ENCODE measurements around the gene RNASE9.
"Not testable (repeated sequence)": the region's sequence is repeated elsewhere in the genome, so short reads cannot be mapped to it uniquely, and the experiment has no call there.

RNASE9 gene

GRCh38 chr14:20515846-20516245 is 45.0 kb downstream of the RNASE9 start:
- DNase-seq = no peak

- DNase-seq = no peak
Observed at GRCh38 chr14:20512177-20512905, 48.5 kb downstream of the RNASE9 start.

DNA sequence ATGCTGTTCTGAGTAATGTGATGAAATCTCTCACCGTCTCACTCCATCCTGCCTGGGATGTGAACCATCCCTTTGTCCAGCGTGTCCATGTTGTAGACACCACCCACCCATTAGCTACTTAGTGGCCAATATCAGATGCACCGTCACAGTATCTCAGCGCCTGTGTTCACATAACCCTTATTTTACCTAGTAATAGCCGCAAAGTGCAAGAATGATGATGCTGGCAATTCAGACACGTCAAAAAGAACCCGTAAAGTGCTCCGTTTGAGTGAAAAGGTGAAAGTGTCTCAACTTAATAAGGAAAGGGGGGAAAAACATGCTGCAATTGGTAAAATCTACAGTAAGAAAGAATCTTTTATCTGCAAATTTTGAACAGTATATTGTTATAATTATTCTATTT is 52.5 kb downstream of the RNASE9 start:
- no peak for DNase-seq

DNA sequence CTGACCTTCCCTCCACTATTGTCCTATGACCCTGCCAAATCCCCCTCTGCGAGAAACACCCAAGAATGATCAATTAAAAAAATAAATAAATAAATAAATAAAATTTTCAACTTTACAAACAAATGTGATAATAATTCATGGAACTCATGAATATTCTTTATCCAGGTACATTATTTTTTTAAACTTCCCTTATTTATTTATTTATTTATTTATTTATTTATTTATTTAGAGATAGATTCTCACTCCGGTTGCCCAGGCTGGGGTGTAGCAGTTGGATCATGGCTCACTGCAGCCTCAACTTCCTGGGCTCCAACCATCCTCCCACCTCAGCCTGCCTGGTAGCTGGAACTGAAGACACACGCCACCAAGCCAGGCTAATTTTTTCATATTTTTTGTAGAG is 53.3 kb downstream of the RNASE9 start:
- DNase-seq = not testable (repeated sequence)

DNA sequence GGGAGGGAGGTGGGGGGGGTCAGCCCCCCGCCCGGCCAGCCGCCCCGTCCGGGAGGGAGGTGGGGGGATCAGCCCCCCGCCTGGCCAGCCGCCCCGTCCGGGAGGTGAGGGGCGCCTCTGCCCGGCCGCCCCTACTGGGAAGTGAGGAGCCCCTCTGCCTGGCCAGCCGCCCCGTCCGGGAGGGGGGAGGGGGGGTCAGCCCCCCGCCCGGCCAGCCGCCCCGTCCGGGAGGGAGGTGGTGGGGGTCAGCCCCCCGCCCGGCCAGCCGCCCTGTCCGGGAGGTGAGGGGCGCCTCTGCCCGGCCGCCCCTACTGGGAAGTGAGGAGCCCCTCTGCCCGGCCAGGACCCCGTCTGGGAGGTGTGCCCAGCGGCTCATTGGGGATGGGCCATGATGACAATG is 54.1 kb downstream of the RNASE9 start:
- DNase-seq = not testable (repeated sequence)

- not testable (repeated sequence) for DNase-seq
Observed at GRCh38 chr14:20506276-20506675, 54.6 kb downstream of the RNASE9 start.

All from NCI-H1436 (cell line).